ENCODE data around the gene FHIT.

DNA sequence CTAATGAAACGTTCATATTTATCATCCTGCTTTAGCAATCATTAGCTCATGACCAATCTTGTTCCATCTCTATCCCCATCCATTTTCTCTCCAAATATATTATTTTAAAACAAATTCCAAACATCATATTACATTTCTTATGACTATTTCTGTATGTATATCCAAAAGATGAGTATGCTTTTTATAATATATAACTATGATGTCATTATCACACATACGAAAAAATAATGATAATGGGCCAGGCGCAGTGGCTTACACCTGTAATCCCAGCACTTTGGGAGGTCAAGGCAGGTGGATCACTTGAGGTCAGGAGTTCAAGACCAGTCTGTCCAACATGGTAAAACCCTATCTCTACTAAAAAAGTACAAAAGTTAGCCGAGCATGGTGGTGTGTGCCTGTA, 280.4 kb downstream of the FHIT start:
- no peak for TF ChIP-seq POLR2AphosphoS5 (IDR thresholded peaks at IDR 0.05)
- TF ChIP-seq, protein P1, sequence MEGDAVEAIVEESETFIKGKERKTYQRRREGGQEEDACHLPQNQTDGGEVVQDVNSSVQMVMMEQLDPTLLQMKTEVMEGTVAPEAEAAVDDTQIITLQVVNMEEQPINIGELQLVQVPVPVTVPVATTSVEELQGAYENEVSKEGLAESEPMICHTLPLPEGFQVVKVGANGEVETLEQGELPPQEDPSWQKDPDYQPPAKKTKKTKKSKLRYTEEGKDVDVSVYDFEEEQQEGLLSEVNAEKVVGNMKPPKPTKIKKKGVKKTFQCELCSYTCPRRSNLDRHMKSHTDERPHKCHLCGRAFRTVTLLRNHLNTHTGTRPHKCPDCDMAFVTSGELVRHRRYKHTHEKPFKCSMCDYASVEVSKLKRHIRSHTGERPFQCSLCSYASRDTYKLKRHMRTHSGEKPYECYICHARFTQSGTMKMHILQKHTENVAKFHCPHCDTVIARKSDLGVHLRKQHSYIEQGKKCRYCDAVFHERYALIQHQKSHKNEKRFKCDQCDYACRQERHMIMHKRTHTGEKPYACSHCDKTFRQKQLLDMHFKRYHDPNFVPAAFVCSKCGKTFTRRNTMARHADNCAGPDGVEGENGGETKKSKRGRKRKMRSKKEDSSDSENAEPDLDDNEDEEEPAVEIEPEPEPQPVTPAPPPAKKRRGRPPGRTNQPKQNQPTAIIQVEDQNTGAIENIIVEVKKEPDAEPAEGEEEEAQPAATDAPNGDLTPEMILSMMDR (IDR thresholded peaks at IDR 0.05): no peak
- TF ChIP-seq POLR2A (IDR thresholded peaks at IDR 0.05): no peak
- no peak for TF ChIP-seq EP300 (IDR thresholded peaks at IDR 0.05)
